PC-9 (cell line): ENCODE measurements around the gene NOSIP.

Experiments
- EZH2 ChIP-seq: fragments of 200-600 bp; sonication (generic); IDR thresholded peaks from 2 replicates; pipeline ENCODE4 v1.8.0; 2017; ENCODE audit warnings: antibody characterized with exemption, low read depth
- TF ChIP-seq, protein P1 (sequence below): fragments of 200-600 bp; sonication (generic); conservative IDR thresholded peaks from 2 replicates; pipeline ENCODE4 v1.6.1; 2017; ENCODE audit warnings: mixed run types, antibody characterized with exemption, mild to moderate bottlenecking, moderate library complexity

DNA sequence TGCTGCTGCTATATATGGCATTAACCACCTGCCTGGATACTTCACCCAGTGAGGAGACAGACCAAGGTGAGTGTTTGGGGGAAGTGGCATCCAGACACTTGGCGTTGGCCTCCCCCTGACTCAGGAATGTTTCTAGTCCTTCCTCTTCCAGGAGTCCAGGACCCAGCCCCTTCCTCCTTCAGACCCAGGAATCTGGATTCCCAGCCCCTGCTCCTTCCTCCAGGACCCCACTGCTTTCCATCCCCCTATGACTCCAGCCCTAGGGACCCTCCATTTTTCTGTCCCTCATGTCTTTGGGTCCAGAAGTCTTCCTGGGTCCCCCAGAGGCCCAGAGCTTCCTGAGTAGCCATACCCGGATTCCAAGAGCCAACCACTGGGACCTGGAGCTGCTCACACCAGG lies 2.9 kb upstream of the NOSIP start:
- TF ChIP-seq, protein P1, sequence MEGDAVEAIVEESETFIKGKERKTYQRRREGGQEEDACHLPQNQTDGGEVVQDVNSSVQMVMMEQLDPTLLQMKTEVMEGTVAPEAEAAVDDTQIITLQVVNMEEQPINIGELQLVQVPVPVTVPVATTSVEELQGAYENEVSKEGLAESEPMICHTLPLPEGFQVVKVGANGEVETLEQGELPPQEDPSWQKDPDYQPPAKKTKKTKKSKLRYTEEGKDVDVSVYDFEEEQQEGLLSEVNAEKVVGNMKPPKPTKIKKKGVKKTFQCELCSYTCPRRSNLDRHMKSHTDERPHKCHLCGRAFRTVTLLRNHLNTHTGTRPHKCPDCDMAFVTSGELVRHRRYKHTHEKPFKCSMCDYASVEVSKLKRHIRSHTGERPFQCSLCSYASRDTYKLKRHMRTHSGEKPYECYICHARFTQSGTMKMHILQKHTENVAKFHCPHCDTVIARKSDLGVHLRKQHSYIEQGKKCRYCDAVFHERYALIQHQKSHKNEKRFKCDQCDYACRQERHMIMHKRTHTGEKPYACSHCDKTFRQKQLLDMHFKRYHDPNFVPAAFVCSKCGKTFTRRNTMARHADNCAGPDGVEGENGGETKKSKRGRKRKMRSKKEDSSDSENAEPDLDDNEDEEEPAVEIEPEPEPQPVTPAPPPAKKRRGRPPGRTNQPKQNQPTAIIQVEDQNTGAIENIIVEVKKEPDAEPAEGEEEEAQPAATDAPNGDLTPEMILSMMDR: no peak
- TF ChIP-seq EZH2: no peak
